SJSA1 (cell line): ENCODE results near the gene MRPL58. TPM values are rescaled to one million over a fixed set of nuclear protein-coding genes. Genes with fewer than 3 reads are reported as not detected.
"Not testable (repeated sequence)": the region's sequence is repeated elsewhere in the genome, so short reads cannot be mapped to it uniquely, and the experiment has no call there.

Experiments
- DNase-seq, 2 experiments: peaks; one replicate each; pipeline ENCODE4 v3.0.0-alpha.2; 2015 to 2020; ENCODE audit warnings: low spot score in 2 of 2, low read depth in 1 of 2
- H3K27ac ChIP-seq: fragments of 250-450 bp; sonication (Bioruptor Pico); 2 replicates; pipeline ENCODE4 v1.5.1; 2020; ENCODE audit warnings: mild to moderate bottlenecking, moderate library complexity
- H3K27me3 ChIP-seq: fragments of 250-450 bp; sonication (Bioruptor Pico); replicated peaks from 2 replicates; pipeline ENCODE4 v1.5.1; 2020; ENCODE audit warnings: mild to moderate bottlenecking, moderate library complexity
- H3K36me3 ChIP-seq: fragments of 250-450 bp; sonication (Bioruptor Pico); 2 replicates; pipeline ENCODE4 v1.5.1; 2020; ENCODE audit warnings: mild to moderate bottlenecking
- H3K4me1 ChIP-seq: fragments of 250-450 bp; sonication (Bioruptor Pico); replicated peaks from 2 replicates; pipeline ENCODE4 v1.6.1; 2021; ENCODE audit warnings: mild to moderate bottlenecking
- H3K4me3 ChIP-seq: fragments of 250-450 bp; sonication (Bioruptor Pico); 2 replicates; pipeline ENCODE4 v1.5.1; 2020; ENCODE audit warnings: mild to moderate bottlenecking
- H3K9me3 ChIP-seq: fragments of 250-450 bp; sonication (Bioruptor Pico); replicated peaks from 2 replicates; pipeline ENCODE4 v1.5.1; 2020; ENCODE audit warnings: mild to moderate bottlenecking
- total RNA-seq: library from RNA; depleted of rRNA; stranded (reverse); fragments of >200 nt; shearing (Covaris generic); gene quantifications from 2 replicates; pipeline ENCODE4 v1.2.3, GENCODE V29; 2014; rRNA removed

The MRPL58 gene
- total RNA-seq = 154 and 186 TPM in 2 replicates

GRCh38 chr17:75012346-75013091, at the start of gene MRPL58:
Gene MRPL58 (plus strand): TSS chr17:75012670. CDS start chr17:75012687, 17 bp downstream.
- peak; percentile 94 to 97 for DNase-seq

GRCh38 chr17:74963656-74964055, 48.8 kb upstream of the MRPL58 start:
- H3K36me3 ChIP-seq = no peaks in the 10 kb centered on the region
- no peaks in the 10 kb centered on the region; the same call in 1 of the 2 replicates for H3K27me3 ChIP-seq
- H3K27ac ChIP-seq = no peak overlapping the region
- no peaks in the 10 kb centered on the region for H3K4me1 ChIP-seq
- H3K4me3 ChIP-seq = no peak overlapping the region
- DNase-seq = peak in 1 of 2 experiments; percentile 50
- no peaks in the 10 kb centered on the region for H3K9me3 ChIP-seq

More at GRCh38 chr17:75012346-75013091, at the start of gene MRPL58:
- Histone ChIP-seq H3K27ac (peak within 1 kb of the TSS; percentile 63), H3K9me3 (0 out of 2 replicates have a peak, but pooled peaks cover 5% of the 10 kb centered on the region), H3K4me3 (peak within 1 kb of the TSS; percentile 85), H3K27me3 (no peaks in the 10 kb centered on the region; the same call in 1 of the 2 replicates), H3K4me1 (peaks cover 16% of the 10 kb centered on the region), H3K36me3 (peaks cover 38% of the 10 kb centered on the region)

- Histone ChIP-seq H3K36me3 (no peaks in the 10 kb centered on the region), H3K9me3 (no peaks in the 10 kb centered on the region), H3K4me1 (no peaks in the 10 kb centered on the region), H3K27ac (no peak overlapping the region), H3K4me3 (no peak overlapping the region), H3K27me3 (no peaks in the 10 kb centered on the region; the same call in 1 of the 2 replicates)
- DNase-seq = no peak
Measured at GRCh38 chr17:74964246-74964761, 48.2 kb upstream of the MRPL58 start.

GRCh38 chr17:74964988-74965622, 47.4 kb upstream of the MRPL58 start:
- H3K9me3 ChIP-seq = no peaks in the 10 kb centered on the region
- no peaks in the 10 kb centered on the region for H3K4me1 ChIP-seq
- peaks cover under 1% of the 10 kb centered on the region; the same call in 1 of the 2 replicates for H3K27me3 ChIP-seq
- no peak for DNase-seq
- H3K27ac ChIP-seq = no peak overlapping the region
- no peaks in the 10 kb centered on the region for H3K36me3 ChIP-seq
- H3K4me3 ChIP-seq = no peak overlapping the region

GRCh38 chr17:74968361-74968780, 44.1 kb upstream of the MRPL58 start:
- no peaks in the 10 kb centered on the region for H3K36me3 ChIP-seq
- H3K4me1 ChIP-seq = peaks cover 8% of the 10 kb centered on the region
- no peak overlapping the region for H3K4me3 ChIP-seq
- H3K27me3 ChIP-seq = peaks cover 33% of the 10 kb centered on the region
- H3K27ac ChIP-seq = no peak overlapping the region
- DNase-seq = no peak
- H3K9me3 ChIP-seq = peaks cover 3% of the 10 kb centered on the region; the same call in 1 of the 2 replicates

- not testable (repeated sequence) for H3K27ac ChIP-seq, H3K4me1 ChIP-seq, DNase-seq, H3K9me3 ChIP-seq, H3K4me3 ChIP-seq, H3K36me3 ChIP-seq
- H3K27me3 ChIP-seq = peaks cover 45% of the 10 kb centered on the region
Measured at GRCh38 chr17:74969501-74969900, 43.0 kb upstream of the MRPL58 start.

GRCh38 chr17:74970395-74970794, 42.1 kb upstream of the MRPL58 start:
- peaks cover 3% of the 10 kb centered on the region; the same call in 1 of the 2 replicates for H3K9me3 ChIP-seq
- no peak overlapping the region for H3K27ac ChIP-seq
- H3K4me3 ChIP-seq = no peak overlapping the region
- H3K4me1 ChIP-seq = peaks cover 8% of the 10 kb centered on the region
- H3K36me3 ChIP-seq = no peaks in the 10 kb centered on the region
- peaks cover 54% of the 10 kb centered on the region for H3K27me3 ChIP-seq
- no peak for DNase-seq

- DNase-seq = no peak
- Histone ChIP-seq H3K9me3 (peaks cover 3% of the 10 kb centered on the region; the same call in 1 of the 2 replicates), H3K27ac (no peak overlapping the region)
Measured at GRCh38 chr17:74971069-74971841, 41.2 kb upstream of the MRPL58 start.

GRCh38 chr17:74971842-74972106, 40.7 kb upstream of the MRPL58 start:
- Histone ChIP-seq H3K36me3 (no peaks in the 10 kb centered on the region), H3K4me1 (peaks cover 8% of the 10 kb centered on the region), H3K27ac (no peak overlapping the region), H3K9me3 (peaks cover 3% of the 10 kb centered on the region; the same call in 1 of the 2 replicates), H3K4me3 (no peak overlapping the region), H3K27me3 (peaks cover 58% of the 10 kb centered on the region)
- no peak for DNase-seq

More at GRCh38 chr17:74971069-74971841, 41.2 kb upstream of the MRPL58 start:
- no peaks in the 10 kb centered on the region for H3K36me3 ChIP-seq
- peaks cover 57% of the 10 kb centered on the region for H3K27me3 ChIP-seq
- peaks cover 8% of the 10 kb centered on the region for H3K4me1 ChIP-seq
- no peak overlapping the region for H3K4me3 ChIP-seq

- Histone ChIP-seq H3K4me1 (peaks cover 8% of the 10 kb centered on the region), H3K27me3 (peaks cover 58% of the 10 kb centered on the region), H3K4me3 (0 out of 2 replicates have a peak within 1 kb of the TSS, but pooled peaks have one; percentile 10), H3K27ac (no peak within 1 kb of the TSS), H3K9me3 (peaks cover 3% of the 10 kb centered on the region; the same call in 1 of the 2 replicates), H3K36me3 (no peaks in the 10 kb centered on the region)
- peak in 1 of 2 experiments; percentile 53 for DNase-seq
Measured at GRCh38 chr17:74972107-74972972, 40.1 kb upstream of the MRPL58 start, which contains the start of gene HID1. Gene HID1 (minus strand): TSS chr17:74972759. CDS start chr17:74972656, 103 bp downstream.

GRCh38 chr17:74972973-74973328, 39.5 kb upstream of the MRPL58 start:
- Histone ChIP-seq H3K4me1 (peaks cover 8% of the 10 kb centered on the region), H3K27ac (no peak overlapping the region), H3K27me3 (peaks cover 58% of the 10 kb centered on the region), H3K9me3 (peaks cover 3% of the 10 kb centered on the region; the same call in 1 of the 2 replicates), H3K36me3 (no peaks in the 10 kb centered on the region), H3K4me3 (no peak overlapping the region)
- no peak for DNase-seq

GRCh38 chr17:74975943-74976342, 36.5 kb upstream of the MRPL58 start:
- H3K27ac ChIP-seq = no peak overlapping the region
- peaks cover 8% of the 10 kb centered on the region for H3K4me1 ChIP-seq
- H3K9me3 ChIP-seq = peaks cover 3% of the 10 kb centered on the region; the same call in 1 of the 2 replicates
- H3K27me3 ChIP-seq = peaks cover 49% of the 10 kb centered on the region
- H3K36me3 ChIP-seq = no peaks in the 10 kb centered on the region
- no peak for DNase-seq
- no peak overlapping the region for H3K4me3 ChIP-seq
